ENCODE results near the gene IKZF2.

The IKZF2 gene

GRCh38 chr2:213004197-213004821 lies 147.1 kb downstream of the IKZF2 start:
- Histone ChIP-seq H3K27me3 (ENCODE audit: insufficient read depth, poor library complexity, severe bottlenecking) (no peaks in the 10 kb centered on the region), H3K36me3 (ENCODE audit: low read depth) (no peaks in the 10 kb centered on the region), H3K4me3 (ENCODE audit: severe bottlenecking) (no peak overlapping the region), H3K27ac (ENCODE audit: poor library complexity, severe bottlenecking) (no peak overlapping the region), H3K4me1 (ENCODE audit: insufficient read depth, poor library complexity, severe bottlenecking) (peaks cover 8% of the 10 kb centered on the region), H3K9me3 (ENCODE audit: severe bottlenecking) (no peaks in the 10 kb centered on the region)
- TF ChIP-seq CTCF (IDR thresholded peaks at IDR 0.05; ENCODE audit: poor library complexity, severe bottlenecking), result no peak
- DNase-seq (ENCODE audit: low spot score), result no peak
- ATAC-seq (ENCODE audit: low read depth), result no peak

DNA sequence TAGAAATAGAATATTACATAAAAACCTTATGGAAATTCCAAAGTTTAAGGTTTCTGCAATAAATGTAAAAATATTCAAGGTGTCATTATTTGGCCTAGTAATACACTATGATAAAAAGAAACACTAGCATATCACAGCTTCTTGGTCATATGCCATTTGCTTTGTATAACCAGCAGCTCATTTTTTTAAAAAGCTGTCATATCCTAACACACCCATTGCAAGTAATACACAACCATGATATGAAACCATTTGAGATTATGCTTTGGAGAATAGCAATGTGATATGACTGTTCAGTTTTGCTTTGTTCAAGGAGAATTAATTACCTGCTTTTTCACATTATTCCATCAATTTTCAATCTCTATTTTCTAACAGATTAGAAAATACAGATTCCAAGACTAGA lies 149.0 kb downstream of the IKZF2 start:
- ATAC-seq (ENCODE audit: low read depth), result no peak
- H3K9me3 ChIP-seq (ENCODE audit: severe bottlenecking), result no peaks in the 10 kb centered on the region
- peaks cover 15% of the 10 kb centered on the region for H3K4me1 ChIP-seq (ENCODE audit: insufficient read depth, poor library complexity, severe bottlenecking)
- H3K4me3 ChIP-seq (ENCODE audit: severe bottlenecking), result no peak overlapping the region
- no peaks in the 10 kb centered on the region for H3K27me3 ChIP-seq (ENCODE audit: insufficient read depth, poor library complexity, severe bottlenecking)
- TF ChIP-seq CTCF (IDR thresholded peaks at IDR 0.05; ENCODE audit: poor library complexity, severe bottlenecking), result no peak
- H3K27ac ChIP-seq (ENCODE audit: poor library complexity, severe bottlenecking), result no peak overlapping the region
- DNase-seq (ENCODE audit: low spot score), result no peak
- H3K36me3 ChIP-seq (ENCODE audit: low read depth), result no peaks in the 10 kb centered on the region

GRCh38 chr2:213001297-213001910 lies 150.0 kb downstream of the IKZF2 start:
- H3K4me1 ChIP-seq (ENCODE audit: insufficient read depth, poor library complexity, severe bottlenecking), result peaks cover 15% of the 10 kb centered on the region
- no peaks in the 10 kb centered on the region for H3K27me3 ChIP-seq (ENCODE audit: insufficient read depth, poor library complexity, severe bottlenecking)
- H3K36me3 ChIP-seq (ENCODE audit: low read depth), result no peaks in the 10 kb centered on the region
- no peak for DNase-seq (ENCODE audit: low spot score)
- H3K27ac ChIP-seq (ENCODE audit: poor library complexity, severe bottlenecking), result no peak overlapping the region
- TF ChIP-seq CTCF (IDR thresholded peaks at IDR 0.05; ENCODE audit: poor library complexity, severe bottlenecking), result no peak
- H3K4me3 ChIP-seq (ENCODE audit: severe bottlenecking), result no peak overlapping the region
- ATAC-seq (ENCODE audit: low read depth), result no peak
- no peaks in the 10 kb centered on the region for H3K9me3 ChIP-seq (ENCODE audit: severe bottlenecking)

- TF ChIP-seq CTCF (IDR thresholded peaks at IDR 0.05; ENCODE audit: poor library complexity, severe bottlenecking), result no peak
- peaks cover 15% of the 10 kb centered on the region for H3K4me1 ChIP-seq (ENCODE audit: insufficient read depth, poor library complexity, severe bottlenecking)
- no peaks in the 10 kb centered on the region for H3K27me3 ChIP-seq (ENCODE audit: insufficient read depth, poor library complexity, severe bottlenecking)
- H3K9me3 ChIP-seq (ENCODE audit: severe bottlenecking), result no peaks in the 10 kb centered on the region
- no peaks in the 10 kb centered on the region for H3K36me3 ChIP-seq (ENCODE audit: low read depth)
- H3K27ac ChIP-seq (ENCODE audit: poor library complexity, severe bottlenecking), result no peak overlapping the region
- DNase-seq (ENCODE audit: low spot score), result no peak
- ATAC-seq (ENCODE audit: low read depth), result peak; percentile 44; the same call in 1 of the 3 replicates
- no peak overlapping the region for H3K4me3 ChIP-seq (ENCODE audit: severe bottlenecking)
Observed at GRCh38 chr2:212998626-212999359, 152.6 kb downstream of the IKZF2 start.
